COR-L47 (cell line): ENCODE results near the gene OPN1SW.

Source experiments
- DNase-seq: peaks from one replicate; lab custom pipeline; 2025; lab: John Stamatoyannopoulos, UW

OPN1SW gene

GRCh38 chr7:128758553-128758952 lies 17.0 kb downstream of the OPN1SW start:
- no peak for DNase-seq

- no peak for DNase-seq
Measured at GRCh38 chr7:128757203-128757602, 18.4 kb downstream of the OPN1SW start.

- DNase-seq = no peak
Measured at GRCh38 chr7:128755819-128756476, 19.6 kb downstream of the OPN1SW start.

- no peak for DNase-seq
Measured at GRCh38 chr7:128755075-128755818, 20.3 kb downstream of the OPN1SW start.

GRCh38 chr7:128752251-128752650 lies 23.3 kb downstream of the OPN1SW start:
- no peak for DNase-seq

- DNase-seq = no peak
Measured at GRCh38 chr7:128747327-128748079, 28.1 kb downstream of the OPN1SW start.

GRCh38 chr7:128745706-128746105 lies 29.9 kb downstream of the OPN1SW start:
- no peak for DNase-seq

GRCh38 chr7:128744366-128744905 lies 31.2 kb downstream of the OPN1SW start:
- DNase-seq = no peak

GRCh38 chr7:128743112-128743772 lies 32.4 kb downstream of the OPN1SW start:
- no peak for DNase-seq

- no peak for DNase-seq
Measured at GRCh38 chr7:128742206-128742605, 33.4 kb downstream of the OPN1SW start.

GRCh38 chr7:128741491-128741890 lies 34.1 kb downstream of the OPN1SW start:
- no peak for DNase-seq

GRCh38 chr7:128740996-128741395 lies 34.6 kb downstream of the OPN1SW start:
- no peak for DNase-seq

GRCh38 chr7:128739990-128740682 lies 35.5 kb downstream of the OPN1SW start:
- DNase-seq = no peak

GRCh38 chr7:128739048-128739962 lies 36.3 kb downstream of the OPN1SW start, which contains the start of gene CALU:
CALU (plus strand) TSS chr7:128739359; CDS start chr7:128748584, 9,225 bp downstream.
- peak; percentile 96 for DNase-seq

- DNase-seq = no peak
Measured at GRCh38 chr7:128738570-128739047, 37.0 kb downstream of the OPN1SW start.

- DNase-seq = no peak
Measured at GRCh38 chr7:128737867-128738385, 37.7 kb downstream of the OPN1SW start.

GRCh38 chr7:128737441-128737840 lies 38.2 kb downstream of the OPN1SW start:
- DNase-seq = no peak

GRCh38 chr7:128735436-128735835 lies 40.2 kb downstream of the OPN1SW start:
- DNase-seq = no peak

GRCh38 chr7:128734890-128735289 lies 40.7 kb downstream of the OPN1SW start:
- DNase-seq = no peak

- DNase-seq = no peak
Measured at GRCh38 chr7:128733278-128733645, 42.3 kb downstream of the OPN1SW start.
